ENCODE data around the gene PTX4. TPM values are rescaled to one million over a fixed set of nuclear protein-coding genes. Genes with fewer than 3 reads are reported as not detected.

PTX4 gene
- total and polyA plus RNA-seq, 4 donors, result 0.26 to 0.33 TPM; not detected in 2

DNA sequence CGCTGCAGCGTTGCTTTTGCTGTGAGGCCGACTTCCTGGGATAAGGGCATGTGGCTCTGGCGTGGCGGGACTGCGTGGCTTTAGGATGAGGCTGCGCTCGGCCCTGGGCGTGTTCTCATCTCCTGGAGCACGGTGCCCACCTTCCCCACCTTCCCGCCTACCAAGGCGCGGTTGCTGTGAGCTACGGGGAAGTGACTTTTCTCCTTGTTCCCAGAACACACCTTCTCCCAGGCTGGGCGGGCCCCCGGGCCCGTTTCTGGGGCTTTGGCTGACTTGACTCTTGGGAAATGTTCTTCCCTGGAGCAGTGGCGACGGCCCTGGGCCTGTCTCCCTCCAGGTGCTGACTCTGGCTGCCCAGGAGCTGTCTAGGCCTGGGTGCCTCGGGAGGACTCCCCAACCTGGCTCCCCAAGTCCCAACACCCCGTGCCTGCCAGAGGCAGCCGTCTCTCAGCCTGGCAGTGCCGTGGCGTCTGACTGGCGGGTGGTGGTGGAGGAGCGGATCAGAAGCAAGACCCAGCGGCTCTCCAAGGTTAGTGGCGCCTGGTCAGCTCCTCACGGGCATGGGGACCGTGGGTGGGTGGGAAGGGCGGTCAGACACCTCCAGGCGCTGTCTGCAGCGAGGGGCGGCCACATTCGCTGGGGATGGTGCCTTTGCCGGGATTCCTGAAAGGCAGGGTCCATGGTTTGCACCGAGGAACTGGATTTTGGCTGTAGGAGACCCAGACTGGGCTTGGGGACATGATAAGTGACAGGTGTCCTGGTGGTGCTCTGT is 16.5 kb upstream of the PTX4 start:
- ATAC-seq (ENCODE audit: low FRiP score) (no peak), DNase-seq (no peak)
- 95 to 96% methylated on average over 34 to 37 of the region's 37 CpGs for WGBS, 2 donors
- Histone ChIP-seq H3K4me1 (ENCODE audit: control insufficient read depth in 1 of 2, insufficient read depth in 2 of 2, low read length in 2 of 2) (no peaks in the 10 kb centered on the region), H3K36me3 (ENCODE audit: control insufficient read depth in 1 of 2, insufficient read depth in 2 of 2, low read length in 1 of 2) (no peaks in the 10 kb centered on the region), H3K27me3 (ENCODE audit: control insufficient read depth in 1 of 2, insufficient read depth in 2 of 2, low read length in 1 of 2) (no peaks in the 10 kb centered on the region), H3K4me3 (ENCODE audit: low read length in 2 of 2) (no peak overlapping the region), H3K9me3 (ENCODE audit: control insufficient read depth, low read length) (no peaks in the 10 kb centered on the region), H3K27ac (ENCODE audit: low read depth in 1 of 2, low read length in 2 of 2) (no peak overlapping the region)
- intact Hi-C loops (cut with DNase I), result no loop called here

DNA sequence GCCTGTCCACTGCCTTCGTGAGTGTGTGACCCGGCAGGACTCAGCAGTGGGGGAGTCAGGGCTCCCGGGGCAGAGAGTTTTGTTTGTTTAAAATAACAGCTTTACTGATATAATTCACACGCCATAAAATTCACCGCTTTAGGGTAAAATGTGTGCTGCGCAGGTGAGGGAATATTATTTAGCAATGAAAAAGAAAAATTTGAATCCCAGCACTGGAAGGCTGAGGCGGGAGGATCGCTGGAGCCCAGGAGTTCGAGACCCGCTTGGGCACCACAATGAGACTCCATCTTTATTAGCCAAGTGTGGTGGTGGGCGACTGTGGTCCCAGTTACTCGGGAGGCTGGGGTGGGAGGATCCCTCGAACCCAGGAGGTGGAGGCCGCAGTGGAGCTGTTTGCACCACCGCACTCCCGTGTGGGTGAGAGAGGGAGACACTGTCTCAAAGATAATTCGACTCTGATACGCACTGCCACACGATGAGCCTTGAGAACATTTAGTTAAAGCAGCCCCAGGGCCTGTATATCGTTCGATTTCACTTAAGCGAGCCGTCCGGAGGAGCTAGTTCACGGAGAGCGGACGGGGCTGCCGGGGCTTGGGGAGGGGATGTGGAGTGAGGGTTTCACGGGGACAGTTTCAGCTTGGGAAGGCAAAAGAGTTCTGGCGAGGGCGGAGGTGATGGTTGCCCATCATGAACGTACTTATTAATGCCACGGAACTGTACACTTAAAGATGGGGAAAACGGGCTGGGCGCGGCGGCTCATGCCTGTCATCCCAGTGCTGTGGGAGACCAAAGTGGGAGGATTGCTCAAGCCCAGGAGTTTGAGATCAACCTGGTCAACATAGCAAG is 14.6 kb upstream of the PTX4 start:
- H3K27ac ChIP-seq (ENCODE audit: low read depth in 1 of 2, low read length in 2 of 2), result no peak overlapping the region
- ATAC-seq (ENCODE audit: low FRiP score), result no peak
- H3K36me3 ChIP-seq (ENCODE audit: control insufficient read depth in 1 of 2, insufficient read depth in 2 of 2, low read length in 1 of 2), result peaks cover 0 to 2% of the 10 kb centered on the region in 2 donors
- intact Hi-C loops (cut with DNase I), result no loop called here
- no peaks in the 10 kb centered on the region for H3K9me3 ChIP-seq (ENCODE audit: control insufficient read depth, low read length)
- WGBS, 2 donors, result 96% methylated on average over 37 of the region's 37 CpGs
- DNase-seq, result no peak
- no peaks in the 10 kb centered on the region for H3K4me1 ChIP-seq (ENCODE audit: control insufficient read depth in 1 of 2, insufficient read depth in 2 of 2, low read length in 2 of 2)
- H3K27me3 ChIP-seq (ENCODE audit: control insufficient read depth in 1 of 2, insufficient read depth in 2 of 2, low read length in 1 of 2), result no peaks in the 10 kb centered on the region
- H3K4me3 ChIP-seq (ENCODE audit: low read length in 2 of 2), result no peak overlapping the region

DNA sequence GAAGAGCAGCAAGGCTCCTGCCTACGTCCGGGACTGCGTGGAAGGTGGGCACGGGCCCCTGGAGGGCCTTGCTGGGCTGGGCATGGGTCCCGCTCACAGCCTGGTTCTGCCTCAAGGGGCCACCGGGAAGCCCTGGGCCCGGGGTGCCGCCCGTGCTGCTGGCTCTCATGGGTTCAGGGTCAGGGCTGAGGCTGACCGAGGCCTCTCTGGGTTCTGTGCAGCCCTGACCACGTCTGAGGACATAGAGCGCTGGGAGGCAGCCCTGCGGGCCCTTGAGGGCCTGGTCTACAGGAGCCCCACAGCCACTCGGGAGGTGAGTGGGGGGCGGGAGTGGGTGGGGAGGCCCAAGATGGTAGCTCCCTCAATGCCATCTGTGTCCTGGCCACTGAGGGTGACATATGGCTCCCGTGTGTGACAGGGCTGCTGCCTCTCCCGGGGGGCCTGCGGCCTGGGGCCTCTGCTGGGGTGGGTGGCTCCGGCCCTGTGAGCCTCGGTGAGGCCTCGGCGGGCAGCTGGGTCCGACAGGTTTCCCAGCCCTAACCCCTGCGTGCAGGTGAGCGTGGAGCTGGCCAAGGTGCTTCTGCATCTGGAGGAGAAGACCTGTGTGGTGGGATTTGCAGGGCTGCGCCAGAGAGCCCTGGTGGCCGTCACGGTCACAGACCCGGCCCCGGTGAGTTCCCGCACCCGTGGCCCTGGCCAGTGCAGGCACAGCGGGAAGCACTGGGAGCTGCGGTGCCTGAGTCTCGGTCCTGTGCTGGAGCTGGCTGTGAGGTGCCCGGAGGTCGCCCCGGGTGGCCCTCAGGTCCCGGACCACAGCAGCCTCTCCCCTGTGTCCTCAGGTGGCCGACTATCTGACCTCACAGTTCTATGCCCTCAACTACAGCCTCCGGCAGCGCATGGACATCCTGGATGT is 13.6 kb upstream of the PTX4 start:
- ATAC-seq (ENCODE audit: low FRiP score), result no peak
- peaks cover 0 to 2% of the 10 kb centered on the region in 2 donors for H3K36me3 ChIP-seq (ENCODE audit: control insufficient read depth in 1 of 2, insufficient read depth in 2 of 2, low read length in 1 of 2)

DNA sequence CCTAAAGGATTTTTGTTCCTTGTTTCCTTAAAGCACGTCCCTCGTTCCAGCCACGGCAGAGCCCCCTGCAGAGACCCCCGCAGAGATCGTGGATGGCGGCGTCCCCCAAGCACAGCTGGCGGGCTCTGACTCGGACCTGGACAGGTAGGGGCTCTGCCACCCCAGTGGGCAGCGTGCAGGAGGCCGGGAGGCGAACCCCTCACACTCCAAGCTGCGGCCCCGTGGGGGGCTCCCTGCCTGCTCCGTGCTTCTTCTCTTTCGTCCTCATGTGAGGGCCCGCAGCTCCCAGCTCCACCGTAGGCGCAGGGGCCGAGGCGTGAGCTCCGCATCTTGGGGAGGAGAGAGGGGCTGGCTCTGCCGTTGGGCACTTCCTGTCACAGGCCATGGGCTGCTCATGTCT is 12.9 kb upstream of the PTX4 start:
- Histone ChIP-seq H3K9me3 (ENCODE audit: control insufficient read depth, low read length) (no peaks in the 10 kb centered on the region), H3K4me1 (ENCODE audit: control insufficient read depth in 1 of 2, insufficient read depth in 2 of 2, low read length in 2 of 2) (no peaks in the 10 kb centered on the region), H3K27me3 (ENCODE audit: control insufficient read depth in 1 of 2, insufficient read depth in 2 of 2, low read length in 1 of 2) (no peaks in the 10 kb centered on the region), H3K4me3 (ENCODE audit: low read length in 2 of 2) (no peak overlapping the region), H3K27ac (ENCODE audit: low read depth in 1 of 2, low read length in 2 of 2) (no peak overlapping the region), H3K36me3 (ENCODE audit: control insufficient read depth in 1 of 2, insufficient read depth in 2 of 2, low read length in 1 of 2) (peaks cover 0 to 2% of the 10 kb centered on the region in 2 donors)
- ATAC-seq (ENCODE audit: low FRiP score) (no peak), DNase-seq (no peak)
- intact Hi-C loops (cut with DNase I), result no loop called here
- 93 to 94% methylated on average over 23 of the region's 23 CpGs for whole genome bisulfite sequencing, 2 donors

More for the DNA sequence above, 13.6 kb upstream of the PTX4 start:
- peak in 1 of 2 donors; percentile 73 for DNase-seq
- Histone ChIP-seq H3K27ac (ENCODE audit: low read depth in 1 of 2, low read length in 2 of 2) (no peak overlapping the region), H3K27me3 (ENCODE audit: control insufficient read depth in 1 of 2, insufficient read depth in 2 of 2, low read length in 1 of 2) (no peaks in the 10 kb centered on the region), H3K9me3 (ENCODE audit: control insufficient read depth, low read length) (no peaks in the 10 kb centered on the region), H3K4me3 (ENCODE audit: low read length in 2 of 2) (no peak overlapping the region), H3K4me1 (ENCODE audit: control insufficient read depth in 1 of 2, insufficient read depth in 2 of 2, low read length in 2 of 2) (no peaks in the 10 kb centered on the region)
- intact Hi-C loops (cut with DNase I), result no loop called here
- WGBS, 2 donors, result 95 to 96% methylated on average over 42 of the region's 42 CpGs

DNA sequence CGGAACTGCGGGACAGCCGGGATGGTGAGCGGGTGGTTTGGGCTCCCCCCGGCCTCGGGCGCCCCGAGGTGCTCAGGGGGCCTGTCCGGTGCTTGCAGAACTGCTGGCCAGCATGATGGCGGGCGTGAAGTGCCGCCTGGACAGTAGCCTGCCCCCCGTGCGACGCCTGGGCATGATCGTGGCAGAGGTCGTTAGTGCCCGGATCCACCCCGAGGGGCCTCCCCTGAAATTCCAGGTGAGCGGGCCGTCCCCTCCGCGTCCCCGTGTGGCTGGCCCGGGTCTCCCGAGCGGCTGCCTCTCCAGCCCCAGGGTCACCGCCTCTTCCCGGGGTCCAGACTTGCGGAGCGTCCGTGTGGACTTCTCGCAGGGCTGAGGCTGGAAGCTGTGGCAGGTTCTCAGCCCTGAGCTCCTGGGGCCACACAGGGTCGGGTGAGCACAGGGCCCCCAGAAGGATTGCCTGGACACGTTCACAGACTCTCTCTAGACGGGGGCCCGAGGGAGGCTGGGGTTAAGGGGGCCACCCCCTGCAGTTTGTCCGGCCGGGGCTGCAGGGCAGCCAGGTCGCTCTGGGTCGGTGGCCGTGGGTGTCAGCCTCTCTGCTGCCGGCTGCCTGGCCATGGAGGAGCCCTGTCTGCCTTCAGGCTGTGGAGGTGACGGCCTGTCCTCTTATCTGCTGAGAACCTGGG is 11.9 kb upstream of the PTX4 start:
- no peak overlapping the region for H3K4me3 ChIP-seq (ENCODE audit: low read length in 2 of 2)
- H3K4me1 ChIP-seq (ENCODE audit: control insufficient read depth in 1 of 2, insufficient read depth in 2 of 2, low read length in 2 of 2), result no peaks in the 10 kb centered on the region
- DNase-seq, result peak in 1 of 2 donors; percentile 72
- no peak for ATAC-seq (ENCODE audit: low FRiP score)
- no peaks in the 10 kb centered on the region for H3K9me3 ChIP-seq (ENCODE audit: control insufficient read depth, low read length)
- WGBS, 2 donors, result 93 to 94% methylated on average over 44 of the region's 44 CpGs
- H3K27ac ChIP-seq (ENCODE audit: low read depth in 1 of 2, low read length in 2 of 2), result no peak overlapping the region
- peaks cover 0 to 2% of the 10 kb centered on the region in 2 donors for H3K36me3 ChIP-seq (ENCODE audit: control insufficient read depth in 1 of 2, insufficient read depth in 2 of 2, low read length in 1 of 2)
- no peaks in the 10 kb centered on the region for H3K27me3 ChIP-seq (ENCODE audit: control insufficient read depth in 1 of 2, insufficient read depth in 2 of 2, low read length in 1 of 2)
- intact Hi-C loops (cut with DNase I), result no loop called here

DNA sequence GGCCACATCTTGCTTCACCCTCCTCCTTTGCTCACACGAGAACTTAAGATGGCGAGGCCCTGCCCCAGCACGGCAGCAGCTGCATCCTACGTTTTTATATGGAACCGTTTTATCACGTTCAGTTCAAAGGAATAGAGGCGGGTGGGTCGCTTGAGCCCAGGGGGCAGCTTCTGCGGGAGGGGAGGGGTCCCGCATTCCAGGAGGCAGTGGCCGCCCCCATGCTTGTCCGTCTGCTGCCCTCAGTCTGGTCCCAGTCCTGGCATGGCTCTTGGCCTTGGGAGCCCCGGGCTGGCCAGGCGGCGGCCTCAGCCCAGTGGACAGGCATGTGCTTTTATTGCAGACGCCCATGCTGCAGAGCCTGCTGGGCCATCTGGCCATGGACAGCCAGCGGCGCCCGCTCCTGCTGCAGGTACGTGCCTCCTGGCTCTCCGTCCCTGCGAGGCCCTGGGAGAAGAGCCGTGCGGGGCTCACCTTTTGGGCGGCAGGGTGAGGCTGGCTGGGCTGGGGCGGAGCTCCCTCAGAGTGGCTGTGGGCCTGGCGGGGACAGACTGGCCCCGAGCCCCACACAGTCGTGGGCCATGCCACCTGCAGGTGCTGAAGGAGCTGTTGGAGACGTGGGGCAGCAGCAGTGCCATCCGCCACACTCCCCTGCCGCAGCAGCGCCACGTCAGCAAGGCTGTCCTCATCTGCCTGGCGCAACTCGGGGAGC is 11.2 kb upstream of the PTX4 start:
- no peaks in the 10 kb centered on the region for H3K4me1 ChIP-seq (ENCODE audit: control insufficient read depth in 1 of 2, insufficient read depth in 2 of 2, low read length in 2 of 2)
- intact Hi-C loops (cut with DNase I), result loop anchor here in 1 of 2 donors (10.0 kb wide), 1 partner anchor 105 kb away; no protein-coding TSS in a partner anchor
- no peaks in the 10 kb centered on the region for H3K9me3 ChIP-seq (ENCODE audit: control insufficient read depth, low read length)
- H3K4me3 ChIP-seq (ENCODE audit: low read length in 2 of 2), result no peak overlapping the region
- DNase-seq, result peak in 1 of 2 donors; percentile 67
- H3K36me3 ChIP-seq (ENCODE audit: control insufficient read depth in 1 of 2, insufficient read depth in 2 of 2, low read length in 1 of 2), result peaks cover 0 to 2% of the 10 kb centered on the region in 2 donors
- H3K27me3 ChIP-seq (ENCODE audit: control insufficient read depth in 1 of 2, insufficient read depth in 2 of 2, low read length in 1 of 2), result no peaks in the 10 kb centered on the region
- H3K27ac ChIP-seq (ENCODE audit: low read depth in 1 of 2, low read length in 2 of 2), result no peak overlapping the region
- 92 to 94% methylated on average over 36 of the region's 36 CpGs for WGBS, 2 donors
- ATAC-seq (ENCODE audit: low FRiP score), result no peak

DNA sequence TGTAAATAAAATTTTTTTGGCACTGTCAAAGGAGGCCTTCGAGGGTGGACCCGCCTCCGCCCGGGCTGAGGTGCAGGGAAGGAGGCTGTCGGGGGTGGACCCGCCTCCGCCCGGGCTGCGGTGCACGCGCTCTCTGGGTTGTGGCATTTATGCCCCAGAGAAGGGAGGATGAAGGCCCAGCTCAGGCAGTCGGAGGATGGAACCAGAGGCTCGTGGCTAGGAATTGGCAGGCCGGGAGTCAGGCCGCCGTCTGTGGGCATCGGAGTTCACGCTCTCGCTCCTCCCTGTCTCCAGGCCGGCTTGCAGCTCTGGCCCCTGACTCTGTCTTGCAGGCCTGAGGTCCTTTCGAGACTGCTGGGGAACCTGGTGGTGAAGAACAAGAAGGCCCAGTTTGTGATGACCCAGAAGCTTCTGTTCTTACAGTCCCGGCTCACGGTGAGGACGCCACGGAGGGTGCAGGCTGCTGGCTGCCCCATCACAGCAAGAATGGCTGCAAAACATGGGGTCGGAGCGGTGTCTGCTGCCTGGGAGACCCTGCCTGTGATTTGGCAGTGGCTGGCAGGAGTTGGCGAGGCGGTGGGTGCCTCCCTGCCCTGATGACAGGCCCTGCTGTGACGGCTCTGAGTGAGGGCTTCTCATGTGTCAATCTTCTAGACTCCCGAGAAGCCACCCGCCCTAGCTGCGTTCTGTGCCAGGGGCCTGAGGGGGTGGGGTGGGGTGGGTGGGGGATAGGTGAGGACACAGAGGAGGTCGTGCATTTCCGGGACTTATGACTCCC is 10.3 kb upstream of the PTX4 start:
- DNase-seq (peak in 1 of 2 donors; percentile 70), ATAC-seq (ENCODE audit: low FRiP score) (no peak)
- no peak overlapping the region for H3K4me3 ChIP-seq (ENCODE audit: low read length in 2 of 2)
- intact Hi-C loops (cut with DNase I), result loop anchor here in 1 of 2 donors (10.0 kb wide), 1 partner anchor 106 kb away; no protein-coding TSS in a partner anchor
- no peaks in the 10 kb centered on the region for H3K27me3 ChIP-seq (ENCODE audit: control insufficient read depth in 1 of 2, insufficient read depth in 2 of 2, low read length in 1 of 2)
- peaks cover 0 to 2% of the 10 kb centered on the region in 2 donors for H3K36me3 ChIP-seq (ENCODE audit: control insufficient read depth in 1 of 2, insufficient read depth in 2 of 2, low read length in 1 of 2)
- no peaks in the 10 kb centered on the region for H3K9me3 ChIP-seq (ENCODE audit: control insufficient read depth, low read length)
- H3K27ac ChIP-seq (ENCODE audit: low read depth in 1 of 2, low read length in 2 of 2), result no peak overlapping the region
- H3K4me1 ChIP-seq (ENCODE audit: control insufficient read depth in 1 of 2, insufficient read depth in 2 of 2, low read length in 2 of 2), result no peaks in the 10 kb centered on the region
- 91% methylated on average over 35 of the region's 35 CpGs for WGBS, 2 donors
